GM23248 (cell line): ENCODE results near the gene MTHFD1. TPM values are rescaled to one million over a fixed set of nuclear protein-coding genes. Genes with fewer than 3 reads are reported as not detected.

Experiments
- DNase-seq: peaks from one replicate; pipeline ENCODE4 v3.0.0-alpha.2; 2015
- H2AFZ ChIP-seq: fragments of 200-600 bp; sonication (generic); 2 replicates; pipeline ENCODE4 v1.6.1; 2016; ENCODE audit warnings: antibody characterized with exemption
- H3F3A ChIP-seq: fragments of 200-600 bp; sonication (generic); 2 replicates; pipeline ENCODE4 v1.6.1; 2016; ENCODE audit warnings: mild to moderate bottlenecking, antibody characterized with exemption, mixed run types; ENCODE audit not compliant: insufficient read depth
- H3K27ac ChIP-seq: fragments of 200-600 bp; sonication (generic); 2 replicates; pipeline ENCODE4 v1.5.1; 2016; ENCODE audit warnings: mild to moderate bottlenecking
- H3K27me3 ChIP-seq: fragments of 200-600 bp; sonication (generic); replicated peaks from 2 replicates; pipeline ENCODE4 v1.6.1; 2016; ENCODE audit warnings: mild to moderate bottlenecking; ENCODE audit not compliant: insufficient read depth
- H3K36me3 ChIP-seq: fragments of 200-600 bp; sonication (generic); 2 replicates; pipeline ENCODE4 v1.6.1; 2016; ENCODE audit warnings: low read depth, mild to moderate bottlenecking
- H3K4me1 ChIP-seq: fragments of 200-600 bp; sonication (generic); 2 replicates; pipeline ENCODE4 v1.6.1; 2016; ENCODE audit warnings: mild to moderate bottlenecking; ENCODE audit not compliant: insufficient read depth
- H3K4me2 ChIP-seq: fragments of 200-600 bp; sonication (generic); one replicate; pipeline ENCODE4 v1.6.1; 2016; ENCODE audit warnings: mild to moderate bottlenecking; ENCODE audit not compliant: unreplicated experiment
- H3K4me3 ChIP-seq: fragments of 200-600 bp; sonication (generic); 2 replicates; pipeline ENCODE4 v1.5.1; 2016; ENCODE audit warnings: mild to moderate bottlenecking
- H3K79me2 ChIP-seq: fragments of 200-600 bp; sonication (generic); 2 replicates; pipeline ENCODE4 v1.6.1; 2016; ENCODE audit warnings: mild to moderate bottlenecking; ENCODE audit not compliant: insufficient read depth
- H3K9ac ChIP-seq: fragments of 200-600 bp; sonication (generic); 2 replicates; pipeline ENCODE4 v1.6.1; 2016; ENCODE audit warnings: mild to moderate bottlenecking
- H3K9me2 ChIP-seq: fragments of 200-600 bp; sonication (generic); 2 replicates; pipeline ENCODE4 v1.6.1; 2016; ENCODE audit warnings: mixed run types, mild to moderate bottlenecking, moderate library complexity; ENCODE audit not compliant: insufficient read depth
- H3K9me3 ChIP-seq: fragments of 200-600 bp; sonication (generic); one replicate; pipeline ENCODE4 v1.6.1; 2017; ENCODE audit warnings: low read depth
- H4K20me1 ChIP-seq: fragments of 200-600 bp; sonication (generic); 2 replicates; pipeline ENCODE4 v1.6.0; 2016; ENCODE audit not compliant: insufficient read depth
- EZH2 ChIP-seq: fragments of 200-600 bp; sonication (generic); IDR thresholded peaks from 2 replicates; pipeline ENCODE4 v1.6.1; 2018; ENCODE audit warnings: antibody characterized with exemption, mild to moderate bottlenecking; ENCODE audit not compliant: insufficient read depth, poor library complexity, severe bottlenecking
- EZH2phosphoT487 ChIP-seq: fragments of 200-600 bp; sonication (generic); IDR thresholded peaks from 2 replicates; pipeline ENCODE4 v1.6.1; 2018; ENCODE audit warnings: antibody characterized with exemption, moderate library complexity, mild to moderate bottlenecking, low read depth; ENCODE audit not compliant: insufficient read depth
- WGBS, 2 experiments: methylation state at CpG; one replicate each; pipeline ENCODE4 v1.1.6; 2015 to 2017; ENCODE audit warnings: low lambda C conversion rate in 2 of 2, low coverage in 1 of 2; ENCODE audit errors: missing lambda C conversion rate in 2 of 2; 5-methylcytosine and 5-hydroxymethylcytosine counted together
- in situ Hi-C: fragments of 300-500 bp; cut with MboI; formaldehyde crosslinking; loops from 2 replicates; pipeline ENCODE4 v1.15.0; 2020
- polyA plus RNA-seq: library from polyadenylated mRNA; unstranded; fragments of >200 nt; fragmentation: Nextera tagmentation; extraction: Ambion mirVana; gene quantifications from 2 replicates; pipeline ENCODE4 v1.2.1, GENCODE V29; 2016
- total RNA-seq: library from RNA; depleted of rRNA; stranded (reverse); fragments of >200 nt; shearing (Covaris generic); gene quantifications from 2 replicates; pipeline ENCODE4 v1.2.3, GENCODE V29; 2014

The MTHFD1 gene
- total and polyA plus RNA-seq, 2 experiments from 2014 or later: 24.1 to 45.6 TPM

DNA sequence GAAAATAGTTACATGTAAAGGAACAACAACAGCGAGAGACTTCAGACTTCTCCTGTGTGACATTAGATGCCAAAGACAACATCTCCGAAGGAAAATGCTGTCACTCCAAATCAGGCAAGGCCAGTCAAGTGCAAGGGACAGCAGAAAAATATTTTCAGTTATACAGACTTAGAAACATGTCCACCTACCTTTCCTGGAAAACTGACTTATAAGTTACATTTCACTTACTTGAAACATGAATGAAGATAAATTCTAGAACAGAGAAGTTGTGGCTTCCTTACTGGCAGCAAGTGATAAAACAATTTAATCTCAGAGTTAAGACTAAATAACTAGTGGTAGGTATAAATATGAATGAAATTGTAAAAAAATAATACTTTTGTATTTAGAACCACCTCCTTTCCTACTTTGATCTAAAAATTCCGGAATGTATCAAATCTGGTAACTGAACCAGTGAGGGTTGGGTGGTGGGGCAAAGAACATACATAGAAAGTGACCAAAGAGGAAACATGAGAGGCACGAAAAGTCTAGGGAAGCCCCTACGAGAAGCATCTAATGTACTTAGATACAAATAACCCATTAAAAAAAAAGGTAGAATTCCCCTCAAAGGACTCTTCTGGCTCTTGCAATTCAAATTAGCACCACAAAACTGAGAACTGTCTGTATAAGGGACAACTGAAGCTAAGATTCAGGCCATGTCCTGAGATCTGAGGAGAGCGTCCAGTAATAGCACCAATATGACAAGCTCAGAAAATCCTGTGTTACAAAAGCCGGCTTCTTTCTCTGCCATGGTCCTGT lies 21.2 kb downstream of the MTHFD1 start:
- Histone ChIP-seq H3K79me2 (no peaks in the 10 kb centered on the region), H3K9me3 (no peaks in the 10 kb centered on the region), H3K9ac (no peak overlapping the region), H3K27me3 (no peaks in the 10 kb centered on the region), H3K4me2 (no peak overlapping the region), H3K27ac (no peak overlapping the region), H2AFZ (no peak overlapping the region), H3K36me3 (no peaks in the 10 kb centered on the region; the same call in 1 of the 2 replicates), H4K20me1 (no peaks in the 10 kb centered on the region), H3K4me3 (no peak overlapping the region), H3K9me2 (no peaks in the 10 kb centered on the region), H3K4me1 (0 out of 2 replicates have a peak, but pooled peaks cover 3% of the 10 kb centered on the region), H3F3A (no peaks in the 10 kb centered on the region)
- 93 to 97% methylated on average over 7 of the region's 7 CpGs for WGBS, 2 experiments
- no peak for TF ChIP-seq EZH2phosphoT487
- TF ChIP-seq EZH2: no peak
- no peak for DNase-seq
- in situ Hi-C loops: no loop called here

DNA sequence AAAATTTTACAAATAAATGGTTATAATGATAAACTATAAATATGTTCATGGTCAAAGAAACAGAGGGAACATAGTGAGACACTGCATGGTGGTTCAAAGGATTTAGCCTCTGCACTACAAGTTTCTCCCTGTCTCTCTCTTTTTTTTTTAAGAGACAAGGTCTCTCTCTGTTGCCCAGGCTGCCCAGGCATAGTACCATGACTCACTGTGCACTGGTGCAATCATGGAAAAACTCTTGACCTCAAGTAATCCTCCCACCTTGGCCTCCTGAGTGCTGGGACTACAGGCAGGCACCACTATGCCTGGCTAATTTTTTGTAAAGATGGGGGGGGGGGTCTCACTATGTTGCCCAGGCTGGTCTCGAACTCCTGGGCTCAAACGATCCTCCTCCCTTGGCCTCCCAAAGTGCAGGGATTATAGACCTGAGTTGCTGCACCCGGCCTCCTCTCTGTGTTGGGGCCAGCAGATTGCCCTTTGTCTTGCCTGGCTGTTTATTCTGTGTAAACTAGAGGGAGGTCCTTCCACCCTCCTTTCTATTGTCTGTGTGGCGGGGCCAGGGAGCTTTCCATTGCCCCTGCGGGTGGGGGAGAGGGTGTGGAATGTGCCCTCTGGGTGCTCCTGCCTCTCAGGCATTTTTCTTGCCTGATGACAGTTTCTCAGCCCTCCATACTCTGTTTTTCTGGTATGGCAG lies 22.1 kb downstream of the MTHFD1 start:
- no peak overlapping the region for H3K4me2 ChIP-seq
- WGBS, 2 experiments: 84 to 89% methylated on average over 5 of the region's 5 CpGs
- no peak overlapping the region for H3K4me3 ChIP-seq
- no peaks in the 10 kb centered on the region for H3K9me3 ChIP-seq
- 0 out of 2 replicates have a peak, but pooled peaks cover 3% of the 10 kb centered on the region for H3K4me1 ChIP-seq
- no peak overlapping the region for H3K27ac ChIP-seq
- TF ChIP-seq EZH2 (no peak), EZH2phosphoT487 (no peak)
- in situ Hi-C loops: no loop called here
- DNase-seq: peak; percentile 53
- peaks cover 4% of the 10 kb centered on the region; the same call in 1 of the 2 replicates for H3K36me3 ChIP-seq
- no peaks in the 10 kb centered on the region for H4K20me1 ChIP-seq
- H3F3A ChIP-seq: no peaks in the 10 kb centered on the region
- H3K79me2 ChIP-seq: no peaks in the 10 kb centered on the region
- no peaks in the 10 kb centered on the region for H3K9me2 ChIP-seq
- no peaks in the 10 kb centered on the region for H3K27me3 ChIP-seq
- H3K9ac ChIP-seq: no peak overlapping the region
- no peak overlapping the region for H2AFZ ChIP-seq

DNA sequence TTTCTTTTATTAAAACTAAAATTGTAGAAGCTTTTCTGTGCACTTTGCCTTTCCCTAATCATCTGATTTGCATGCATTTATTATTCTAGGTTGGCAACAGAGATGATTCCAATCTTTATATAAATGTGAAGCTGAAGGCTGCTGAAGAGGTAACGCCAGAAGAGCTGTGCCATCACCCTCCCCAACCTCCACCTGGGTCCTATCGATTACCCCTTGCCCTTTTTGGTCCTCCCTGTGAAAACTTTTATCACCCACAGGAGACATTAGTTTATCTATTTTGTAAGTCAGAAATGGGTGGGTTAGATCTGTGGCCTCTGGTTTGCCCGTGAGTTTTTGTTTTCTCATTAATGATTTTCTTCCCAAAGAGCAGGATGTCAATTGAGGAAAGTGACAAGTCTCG lies 22.8 kb downstream of the MTHFD1 start:
- in situ Hi-C loops: no loop called here
- H4K20me1 ChIP-seq: no peaks in the 10 kb centered on the region
- 97 to 99% methylated on average over 4 of the region's 4 CpGs for WGBS, 2 experiments
- H2AFZ ChIP-seq: no peak overlapping the region
- H3K4me3 ChIP-seq: no peak overlapping the region
- peaks cover 12% of the 10 kb centered on the region; the same call in 1 of the 2 replicates for H3K36me3 ChIP-seq
- no peaks in the 10 kb centered on the region for H3K9me3 ChIP-seq
- H3K27me3 ChIP-seq: no peaks in the 10 kb centered on the region
- 0 out of 2 replicates have a peak, but pooled peaks cover 3% of the 10 kb centered on the region for H3K4me1 ChIP-seq
- no peaks in the 10 kb centered on the region for H3F3A ChIP-seq
- H3K27ac ChIP-seq: no peak overlapping the region
- no peaks in the 10 kb centered on the region for H3K79me2 ChIP-seq
- H3K9ac ChIP-seq: no peak overlapping the region
- DNase-seq: no peak
- no peaks in the 10 kb centered on the region for H3K9me2 ChIP-seq
- TF ChIP-seq EZH2phosphoT487: no peak
- no peak for TF ChIP-seq EZH2
- H3K4me2 ChIP-seq: no peak overlapping the region

- no peak for TF ChIP-seq EZH2
- TF ChIP-seq EZH2phosphoT487: no peak
- Histone ChIP-seq H2AFZ (no peak overlapping the region), H3K9ac (no peak overlapping the region), H4K20me1 (no peaks in the 10 kb centered on the region), H3K4me1 (peaks cover 10% of the 10 kb centered on the region), H3K27ac (no peak overlapping the region), H3K27me3 (no peaks in the 10 kb centered on the region), H3K79me2 (no peaks in the 10 kb centered on the region), H3F3A (no peaks in the 10 kb centered on the region; the same call in 1 of the 2 replicates), H3K36me3 (peaks cover 15% of the 10 kb centered on the region; the same call in 1 of the 2 replicates), H3K4me3 (no peak overlapping the region), H3K9me2 (no peaks in the 10 kb centered on the region), H3K9me3 (no peaks in the 10 kb centered on the region), H3K4me2 (no peak overlapping the region)
- no peak for DNase-seq
- 88 to 91% methylated on average over 1 of the region's 1 CpG for WGBS, 2 experiments
- in situ Hi-C loops: no loop called here
Measured at GRCh38 chr14:64412237-64412636, 24.1 kb downstream of the MTHFD1 start.
